Endothelial cell of umbilical vein (primary cell): ENCODE measurements around the gene PAX2.
A peak's percentile ranks its signal among the peaks of the same experiment; 100 is the strongest.

Experiments
- CTCF ChIP-seq, 2 donors: IDR thresholded peaks; 1 replicate in 1 of 2; 2 replicates in 1 of 2; pipeline ENCODE4 v1.5.1; 2011; ENCODE audit warnings: low read length in 2 of 2, mild to moderate bottlenecking in 2 of 2, moderate library complexity in 2 of 2, control low read depth in 1 of 2, inconsistent platforms in 1 of 2, low read depth in 1 of 2; ENCODE audit not compliant: insufficient read depth in 1 of 2; ENCODE audit errors: extremely low read depth in 1 of 2
- EZH2 ChIP-seq: IDR thresholded peaks from 2 replicates; pipeline ENCODE4 v1.6.1; 2012; ENCODE audit warnings: borderline replicate concordance, low read depth, mild to moderate bottlenecking, moderate library complexity, low read length, inconsistent platforms; ENCODE audit not compliant: severe bottlenecking
- FOS ChIP-seq: IDR thresholded peaks from 2 replicates; pipeline ENCODE4 v1.6.1; 2011; ENCODE audit warnings: mild to moderate bottlenecking, low read length, moderate library complexity, borderline replicate concordance; ENCODE audit not compliant: insufficient read depth
- MAX ChIP-seq: IDR thresholded peaks from 2 replicates; pipeline ENCODE4 v1.6.1; 2011; ENCODE audit not compliant: insufficient read depth, insufficient read length
- POLR2A ChIP-seq: IDR thresholded peaks from 2 replicates; pipeline ENCODE4 v1.6.1; 2012; ENCODE audit warnings: low read depth, mild to moderate bottlenecking, control low read depth, low read length
- POLR2AphosphoS5 ChIP-seq: IDR thresholded peaks from 2 replicates; pipeline ENCODE4 v1.6.1; 2012; ENCODE audit warnings: low read depth, mild to moderate bottlenecking, control low read depth, low read length, moderate library complexity; ENCODE audit not compliant: insufficient read depth

GRCh38 chr10:100829933-100830727, 84.7 kb downstream of the PAX2 start:
- no peak for TF ChIP-seq CTCF (IDR thresholded peaks at IDR 0.05; ENCODE audit: extremely low read depth in 1 of 2, insufficient read depth in 1 of 2, low read depth in 1 of 2, low read length in 2 of 2)
- TF ChIP-seq POLR2A = no peak
- TF ChIP-seq POLR2AphosphoS5 = no peak
- TF ChIP-seq FOS = no peak
- peak; percentile 9 for TF ChIP-seq EZH2
- TF ChIP-seq MAX = no peak
